ENCODE results near the gene NCAPG. TPM values are rescaled to one million over a fixed set of nuclear protein-coding genes. Genes with fewer than 3 reads are reported as not detected.

NCAPG gene
- total and polyA plus RNA-seq, 9 of the 15 experiments (the other 6 are each of a cell fraction or from before 2014, with no cell fraction given): 25.6 to 102 (median 65.3) TPM

GRCh38 chr4:17810260-17811077 is at the start of gene NCAPG, which contains the start of gene DCAF16 (continued):
- TF ChIP-seq POLR2B (IDR thresholded peaks at IDR 0.05; ENCODE audit: low read depth, partially characterized antibody) (peak; percentile 94), RHOXF2B (CRISPR knock-in tag; conservative IDR thresholded peaks at IDR 0.05) (no peak), ZNF407 (IDR thresholded peaks at IDR 0.05; ENCODE audit: low read depth) (no peak), BRD9 (IDR thresholded peaks at IDR 0.05; ENCODE audit: low read depth, partially characterized antibody) (no peak), NR2C2 (CRISPR knock-in tag; IDR thresholded peaks at IDR 0.05) (peak; percentile 8), NR2C2 (tag; IDR thresholded peaks at IDR 0.05) (no peak; the same call in 1 of the 2 replicates), ESRRB (CRISPR knock-in tag; IDR thresholded peaks at IDR 0.05; ENCODE audit: borderline replicate concordance) (no peak), BDP1 (IDR thresholded peaks at IDR 0.05; ENCODE audit: insufficient read depth, insufficient read length) (no peak), GTF3C2 (IDR thresholded peaks at IDR 0.05; ENCODE audit: borderline replicate concordance, extremely low read depth, insufficient read length) (no peak), ZNF609 (CRISPR knock-in tag; IDR thresholded peaks at IDR 0.05; ENCODE audit: borderline replicate concordance) (no peak), ZNF436 (CRISPR knock-in tag; IDR thresholded peaks at IDR 0.05) (no peak)

Measured in K562 (cell line).